Measurements from ENCODE around the gene CYP26A1. TPM values are rescaled to one million over a fixed set of nuclear protein-coding genes. Genes with fewer than 3 reads are reported as not detected.

Gene CYP26A1
- total RNA-seq, result not detected in 2 replicates

GRCh38 chr10:93073539-93074146 lies at the start of gene CYP26A1:
TSS of gene CYP26A1 (plus strand) at chr10:93073893. CDS start at chr10:93073935, 42 bp downstream.

GRCh38 chr10:93059975-93060886 lies 13.5 kb upstream of the CYP26A1 start, which contains the start of gene CYP26C1:
TSS of gene CYP26C1 (plus strand) at chr10:93060798. CDS start at chr10:93061264, 466 bp downstream.

Other genes with a start within 250 kb of the CYP26A1 start
- 3.7 and 5.9 TPM in 2 replicates for gene EXOC6, start 225.4 kb upstream of the CYP26A1 start, total RNA-seq
- gene CYP26C1, start 13.1 kb upstream of the CYP26A1 start, total RNA-seq, result 0.17 TPM in 1 of 2 replicates, not detected in the other

All from bronchus fibroblast of lung (primary cell).